ENCODE data around the gene SOS2. TPM values are rescaled to one million over a fixed set of nuclear protein-coding genes. Genes with fewer than 3 reads are reported as not detected.

SOS2 gene
- 7.7 and 10.4 TPM in 2 replicates for total RNA-seq

DNA sequence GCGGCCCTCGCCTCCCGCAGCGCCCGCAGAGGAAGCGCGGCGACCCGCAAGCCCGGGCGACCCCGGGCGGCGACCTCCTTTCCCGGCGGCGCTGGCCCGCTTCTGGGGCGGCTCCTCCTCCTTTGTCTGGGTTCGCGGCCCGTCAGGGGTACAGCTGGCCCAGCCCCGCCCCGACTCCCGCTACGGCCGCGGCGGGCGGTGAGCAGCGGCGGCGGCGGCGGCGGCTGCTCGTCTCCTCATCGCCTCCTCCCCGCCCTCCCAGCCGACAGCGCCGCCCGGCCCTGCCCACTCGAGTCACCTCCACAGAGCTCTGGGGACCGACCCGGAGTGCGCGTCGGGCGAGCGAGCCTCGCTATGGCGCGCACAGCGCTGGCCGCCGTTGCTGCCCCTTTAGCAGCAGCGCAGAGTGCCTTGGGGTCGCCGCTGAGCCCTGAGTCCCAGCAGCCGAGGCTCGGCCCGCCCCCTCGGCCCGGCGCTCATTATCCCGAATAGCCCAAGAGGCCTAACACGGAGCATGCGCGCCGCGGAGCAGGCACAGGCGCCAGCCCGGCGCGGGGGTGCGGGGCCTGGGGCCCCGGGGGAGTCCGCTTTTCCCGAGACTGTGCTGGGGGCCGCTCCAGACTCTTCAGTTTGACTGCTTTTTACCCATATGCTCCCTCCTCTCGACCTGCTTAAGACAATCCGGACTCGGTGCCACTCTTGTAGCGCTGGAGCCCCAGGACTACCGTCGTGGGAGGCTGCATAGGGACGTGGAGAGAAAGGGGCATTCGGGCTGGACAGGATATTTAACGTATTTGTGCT is at the start of gene SOS2:
TSS of gene SOS2 (minus strand) at position 104 of the 801 bp plus-strand sequence. CDS start 295 bp downstream, outside the sequence.

DNA sequence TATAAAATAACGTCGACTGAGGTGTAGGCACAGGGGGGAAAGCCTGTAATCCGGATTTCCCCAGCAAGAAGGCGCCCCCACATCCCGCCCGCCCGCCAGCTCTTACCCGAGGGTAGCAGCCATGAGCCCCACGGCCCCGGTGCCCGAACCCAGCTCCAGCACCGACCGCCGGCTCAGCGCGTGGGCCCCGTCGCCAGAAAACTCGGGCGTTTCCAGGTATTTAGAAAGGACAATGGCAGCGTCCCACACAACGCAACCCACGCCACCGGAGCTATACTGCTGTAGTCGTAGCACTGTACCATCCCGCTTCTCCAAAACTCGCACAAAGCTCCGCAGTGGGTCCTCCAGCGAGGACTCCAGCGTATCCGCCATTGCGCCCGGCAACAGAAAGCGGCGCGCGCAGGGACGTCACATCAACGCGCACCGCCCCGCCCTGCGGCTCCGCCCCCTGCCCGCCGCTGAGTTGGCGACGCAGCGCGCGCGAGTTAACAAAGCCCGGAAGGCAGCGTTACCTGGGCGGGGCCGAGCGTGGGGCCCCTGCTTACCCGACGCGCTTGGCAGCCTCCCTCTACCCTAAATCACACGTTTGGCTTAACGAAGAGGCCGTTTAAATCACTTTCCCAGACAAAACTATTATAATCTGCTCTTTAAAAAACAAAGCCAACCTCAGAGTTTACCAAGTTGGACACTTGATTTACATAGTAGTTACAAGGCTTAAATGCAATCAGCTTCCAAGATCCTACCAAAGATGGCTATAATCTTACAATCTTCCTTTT is 115.0 kb downstream of the SOS2 start, which contains the start of gene VCPKMT:
TSS of gene VCPKMT (minus strand) at position 392 of the 776 bp plus-strand sequence. CDS start at position 372, 20 bp downstream.

Other genes starting within 250 kb of the SOS2 start
- 3.7 and 4.0 TPM in 2 replicates for gene VCPKMT, start 115.0 kb downstream of the SOS2 start, total RNA-seq
- 3.4 and 3.7 TPM in 2 replicates for gene L2HGDH, start 80.7 kb upstream of the SOS2 start, total RNA-seq
- gene DMAC2L, start 80.7 kb upstream of the SOS2 start, total RNA-seq, result 7.6 and 8.8 TPM in 2 replicates
- 2.9 and 3.9 TPM in 2 replicates for gene CDKL1, start 165.3 kb upstream of the SOS2 start, total RNA-seq